NCI-H526 (cell line): Measurements from ENCODE around the gene SMARCAL1.

Source experiments
- DNase-seq, 2 experiments: peaks; one replicate each; lab custom pipeline; 2025; lab: John Stamatoyannopoulos, UW

SMARCAL1 gene

DNA sequence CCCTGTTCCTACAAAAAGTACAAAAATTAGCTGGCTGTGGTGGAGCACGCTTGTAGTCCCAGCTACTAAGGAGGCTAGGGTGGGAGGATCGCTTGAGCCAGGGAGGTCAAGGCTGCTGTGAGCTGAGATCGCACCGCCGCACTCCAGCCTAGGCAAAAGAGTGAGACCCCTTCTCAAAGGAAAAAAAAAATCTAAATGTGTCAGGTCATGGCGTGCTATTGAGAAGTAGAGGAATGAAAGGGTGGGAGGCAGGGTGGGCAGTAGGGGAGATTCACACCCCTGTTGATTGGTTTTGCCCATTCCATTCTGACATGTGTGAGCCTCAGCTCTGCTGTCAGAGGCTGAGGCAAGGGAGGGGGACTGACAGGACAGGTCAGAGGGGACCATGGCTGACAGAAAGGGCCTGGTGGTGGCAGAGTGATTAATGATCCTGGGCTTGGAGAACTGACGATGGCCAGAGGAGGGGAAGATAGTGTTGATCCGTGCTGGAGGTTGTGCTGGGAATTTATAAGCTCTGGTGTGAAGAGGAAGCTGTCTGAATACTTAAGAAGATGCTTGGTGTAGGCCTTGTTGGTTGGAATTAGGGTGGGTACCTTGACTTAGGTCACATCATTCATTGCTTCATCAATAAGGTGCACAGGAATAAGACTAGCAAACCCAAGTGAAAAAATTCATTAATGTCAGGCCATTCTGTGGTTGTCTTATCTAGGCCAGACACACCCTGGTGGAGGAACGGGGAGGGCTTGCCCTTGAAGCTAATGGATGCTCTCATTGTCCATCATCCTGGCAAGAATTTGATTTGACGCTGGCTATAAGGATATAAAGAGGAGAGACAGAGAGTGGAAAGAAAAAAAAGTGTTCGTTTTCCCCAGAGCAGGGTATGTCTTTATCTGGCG lies 19.1 kb upstream of the SMARCAL1 start:
- DNase-seq: no peak

DNA sequence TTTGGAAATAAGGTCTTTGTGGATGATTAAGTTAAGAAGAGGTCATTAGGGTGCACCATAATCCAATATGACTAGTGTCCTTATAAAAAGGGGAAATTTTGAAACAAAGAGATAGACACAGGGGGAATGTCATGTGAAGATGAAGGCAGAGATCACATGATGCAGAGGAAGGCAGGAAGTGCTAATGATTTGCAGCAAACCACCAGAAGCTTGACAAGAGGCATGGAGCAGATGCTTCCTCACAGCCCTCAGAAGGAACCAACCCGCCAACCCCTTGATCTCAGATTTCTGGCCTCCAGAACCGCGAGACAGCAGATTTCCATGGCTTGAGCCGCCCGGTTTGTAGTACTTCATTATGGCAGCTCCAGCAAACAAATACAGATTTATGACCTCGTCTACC lies 17.4 kb upstream of the SMARCAL1 start:
- no peak for DNase-seq

DNA sequence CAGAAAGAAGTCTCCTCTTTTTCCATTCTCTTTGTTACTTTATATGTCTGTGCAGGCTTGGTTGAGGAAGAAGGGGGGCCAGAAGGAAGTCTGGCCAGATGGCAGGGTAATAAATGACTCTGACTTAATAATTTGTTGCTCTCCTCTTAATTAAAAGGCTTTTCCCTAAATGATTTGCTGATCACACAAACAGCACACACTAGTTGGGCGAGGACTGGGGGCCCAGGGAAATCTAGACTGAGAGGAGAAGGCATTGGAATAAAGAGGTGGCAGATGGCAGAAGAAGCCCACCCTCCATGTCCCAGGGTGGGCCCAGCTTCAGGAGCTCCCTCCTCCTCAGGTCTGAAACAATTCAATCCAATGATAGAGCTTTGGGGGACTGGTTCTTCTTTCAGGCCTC lies 12.7 kb upstream of the SMARCAL1 start:
- no peak for DNase-seq

DNA sequence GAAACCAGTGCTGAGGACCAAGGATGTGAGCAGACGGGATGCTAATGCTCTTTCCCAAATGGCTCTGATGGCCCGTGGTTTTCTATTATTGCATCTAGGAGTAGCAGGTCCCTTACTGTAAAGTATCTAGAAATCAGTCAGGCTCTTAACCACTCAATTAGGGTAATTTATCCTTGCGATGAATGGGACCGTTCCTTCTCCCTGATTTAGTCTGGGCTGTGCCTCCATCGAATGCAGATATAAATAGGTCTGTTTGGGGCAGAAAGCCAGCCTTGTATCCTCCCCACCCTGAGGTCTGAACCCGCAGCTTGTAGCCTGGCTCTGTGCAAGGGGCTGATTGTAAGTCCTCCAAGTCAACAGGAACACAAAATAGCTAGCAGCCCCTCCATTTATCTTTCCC lies 9.5 kb upstream of the SMARCAL1 start:
- no peak for DNase-seq

DNA sequence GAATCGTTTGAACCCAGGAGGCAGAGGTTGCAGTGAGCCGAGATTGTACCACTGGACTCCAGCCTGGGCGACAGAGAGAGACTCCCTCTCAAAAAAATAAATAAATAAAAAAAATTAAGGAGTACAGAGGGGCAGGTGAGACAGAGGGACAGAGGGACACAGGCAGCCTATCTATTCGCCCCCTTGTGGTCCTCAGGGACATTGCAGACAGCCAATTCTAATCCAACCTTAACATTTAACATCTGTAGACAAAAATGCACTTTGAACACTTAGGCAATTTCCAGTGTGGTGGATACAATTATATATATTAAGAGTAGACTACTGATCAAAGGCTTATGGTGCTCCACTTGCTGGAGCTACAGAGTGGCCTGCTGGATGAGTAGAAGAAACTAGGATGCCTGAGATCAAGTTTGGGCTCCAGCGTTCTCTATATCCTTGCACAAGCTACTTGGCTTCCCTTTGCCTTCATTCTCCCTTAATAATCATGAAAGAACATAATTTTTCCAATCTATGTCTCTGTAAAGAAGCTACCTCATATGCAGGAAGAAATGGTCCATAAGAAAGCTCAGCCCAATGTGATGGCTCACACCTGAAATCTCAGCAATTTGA lies 8.2 kb upstream of the SMARCAL1 start:
- DNase-seq: peak in 1 of 2 experiments; percentile 50

DNA sequence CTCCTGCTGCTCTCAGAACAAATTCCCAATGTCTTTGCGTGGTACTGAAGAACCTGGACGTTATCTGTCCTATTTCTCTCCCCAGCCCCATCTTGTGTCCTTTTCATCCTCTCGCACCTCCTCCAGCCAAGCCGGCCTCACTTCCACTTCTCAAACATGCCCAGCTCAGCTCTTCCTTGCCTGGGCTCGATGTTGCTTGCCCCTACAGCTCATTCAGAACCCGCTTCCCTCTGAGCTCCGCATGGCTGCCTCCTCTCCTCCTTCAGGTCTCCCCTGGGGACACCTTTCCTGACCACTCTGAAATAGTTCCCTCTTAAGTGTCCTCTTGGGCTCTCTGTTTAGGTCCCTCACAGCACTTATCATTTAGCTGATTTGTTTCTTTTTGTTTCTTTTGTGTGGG lies 6.7 kb upstream of the SMARCAL1 start:
- DNase-seq: no peak

DNA sequence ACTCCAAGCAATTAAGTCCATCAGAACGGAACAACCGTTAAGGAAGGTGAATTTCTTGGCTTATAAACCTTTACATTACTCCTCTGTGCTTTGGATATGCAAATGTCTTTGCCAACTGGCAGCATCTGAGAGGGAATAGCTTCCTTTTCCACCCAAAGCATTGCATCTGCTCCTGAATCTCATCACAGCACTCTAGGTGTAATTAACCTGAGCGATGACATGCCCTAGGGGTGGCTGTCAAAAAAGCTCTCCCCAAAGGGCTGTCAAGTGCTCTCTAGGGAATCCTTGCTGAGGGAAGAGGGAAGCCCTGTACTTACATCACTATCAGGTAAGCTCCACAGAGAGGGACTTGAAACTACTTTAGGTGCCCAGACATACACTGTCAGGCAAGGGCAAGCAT lies 5.5 kb upstream of the SMARCAL1 start:
- peak; percentile 64 to 70 for DNase-seq

DNA sequence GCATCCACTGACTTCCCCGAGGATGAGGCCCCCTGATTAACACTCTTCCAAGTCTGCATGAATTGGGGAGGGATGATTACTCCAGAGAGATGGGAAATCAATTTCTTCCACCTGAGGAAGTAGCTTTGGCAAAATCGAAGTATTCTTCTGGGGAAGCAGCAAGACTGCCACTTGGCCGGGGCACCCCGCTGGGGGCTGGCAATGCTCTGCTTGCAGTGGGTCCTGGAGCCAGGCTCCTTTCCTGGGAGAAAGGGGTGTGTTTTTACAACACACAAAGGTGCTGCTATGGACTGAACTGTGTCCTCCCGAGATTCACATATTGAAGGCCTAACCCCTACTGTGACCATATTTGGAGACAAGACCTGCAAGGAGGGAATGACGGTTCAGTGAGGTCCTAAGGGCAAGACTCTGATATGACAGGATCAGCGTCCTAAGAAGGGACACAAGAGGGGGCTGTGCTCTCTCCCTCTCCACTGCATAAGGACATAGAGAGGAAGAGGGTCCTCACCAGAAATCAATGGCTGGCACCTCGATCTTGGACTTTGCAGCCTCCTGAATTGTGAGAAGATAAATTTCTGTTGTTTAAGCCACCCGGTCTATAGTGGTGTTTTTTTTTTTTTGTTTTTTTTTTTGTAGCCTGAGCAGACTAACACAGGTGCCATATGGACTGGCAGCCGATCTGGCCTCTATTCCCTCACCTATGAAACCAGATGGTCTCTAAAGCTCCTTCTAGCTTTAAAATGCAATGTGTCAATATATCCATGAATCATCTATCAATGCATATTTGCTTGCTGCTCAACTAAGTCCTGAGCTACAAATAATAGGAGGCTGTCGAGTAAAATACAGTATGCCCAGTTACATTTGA lies 3.6 kb upstream of the SMARCAL1 start:
- no peak for DNase-seq

DNA sequence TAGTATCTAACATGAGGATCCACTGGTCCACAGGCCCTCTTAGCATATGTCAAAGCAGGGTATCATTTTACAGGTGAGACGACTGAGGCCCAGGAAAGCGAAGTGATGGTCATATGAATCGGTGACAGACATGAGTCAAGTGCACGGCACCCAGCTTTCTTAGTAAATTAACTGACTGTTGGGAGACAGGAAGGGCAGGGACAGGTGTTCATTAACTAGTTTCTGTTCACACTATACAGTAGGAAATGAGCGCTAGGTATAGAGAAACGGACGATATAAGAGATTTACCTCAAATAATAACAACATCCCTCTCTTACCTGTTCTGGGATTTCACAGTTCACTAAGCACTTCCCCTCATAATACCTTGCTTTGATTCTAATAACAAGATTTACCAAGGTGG lies 1.7 kb upstream of the SMARCAL1 start:
- DNase-seq: no peak

DNA sequence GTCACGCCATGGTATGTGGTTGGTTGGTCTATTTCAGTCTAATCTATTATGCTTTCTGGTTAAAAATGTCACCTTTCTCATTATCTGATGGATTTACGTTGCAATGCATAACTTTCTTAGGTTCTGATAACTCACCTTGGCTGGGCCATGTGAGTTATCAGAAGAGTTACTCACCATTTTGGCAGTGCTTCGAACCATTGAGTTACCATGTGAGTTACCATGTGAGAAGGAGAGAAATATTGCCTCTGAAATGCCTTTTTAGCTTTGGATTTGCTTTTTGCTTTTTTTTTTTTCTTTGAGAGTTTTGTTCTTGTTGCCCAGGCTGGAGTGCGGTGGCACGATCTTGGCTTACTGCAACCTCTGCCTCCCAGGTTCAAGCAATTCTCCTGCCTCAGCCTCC lies 1.6 kb downstream of the SMARCAL1 start:
- DNase-seq: no peak

DNA sequence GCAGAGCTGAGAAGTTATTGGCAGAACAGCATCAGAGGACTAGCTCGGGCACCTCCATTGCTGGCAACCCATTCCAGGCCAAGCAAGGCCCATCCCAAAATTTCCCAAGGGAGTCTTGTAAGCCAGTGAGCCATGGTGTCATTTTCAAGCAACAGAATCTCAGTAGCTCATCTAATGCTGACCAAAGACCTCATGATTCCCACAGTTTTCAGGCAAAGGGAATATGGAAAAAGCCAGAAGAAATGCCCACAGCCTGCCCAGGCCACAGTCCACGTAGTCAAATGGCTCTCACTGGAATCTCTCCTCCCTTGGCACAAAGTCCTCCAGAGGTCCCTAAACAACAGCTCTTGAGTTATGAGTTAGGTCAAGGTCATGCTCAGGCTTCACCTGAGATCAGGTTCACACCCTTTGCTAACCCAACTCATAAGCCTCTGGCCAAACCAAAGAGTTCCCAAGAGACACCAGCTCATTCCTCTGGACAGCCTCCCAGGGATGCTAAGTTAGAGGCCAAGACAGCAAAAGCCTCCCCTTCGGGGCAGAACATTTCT lies 2.6 kb downstream of the SMARCAL1 start:
- no peak for DNase-seq

DNA sequence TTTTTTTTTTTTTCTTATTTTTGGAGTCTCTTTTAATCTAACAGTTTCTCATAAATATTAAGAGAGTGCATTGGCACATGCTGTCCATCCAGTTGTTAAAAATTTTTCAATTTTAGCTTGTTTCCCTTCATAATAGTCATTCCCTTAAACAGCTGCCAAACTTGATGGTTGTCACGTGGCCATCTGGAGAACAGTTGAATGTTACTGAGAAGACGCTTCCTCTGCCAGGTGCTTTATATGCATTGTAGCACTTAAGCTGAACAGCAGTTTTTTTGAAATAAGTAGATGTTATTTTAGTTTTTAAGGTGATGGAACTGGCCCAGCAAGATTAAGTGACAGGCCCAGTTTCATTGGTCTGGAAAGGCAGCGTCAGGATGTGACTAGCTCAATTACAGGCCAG lies 3.3 kb downstream of the SMARCAL1 start:
- no peak for DNase-seq

DNA sequence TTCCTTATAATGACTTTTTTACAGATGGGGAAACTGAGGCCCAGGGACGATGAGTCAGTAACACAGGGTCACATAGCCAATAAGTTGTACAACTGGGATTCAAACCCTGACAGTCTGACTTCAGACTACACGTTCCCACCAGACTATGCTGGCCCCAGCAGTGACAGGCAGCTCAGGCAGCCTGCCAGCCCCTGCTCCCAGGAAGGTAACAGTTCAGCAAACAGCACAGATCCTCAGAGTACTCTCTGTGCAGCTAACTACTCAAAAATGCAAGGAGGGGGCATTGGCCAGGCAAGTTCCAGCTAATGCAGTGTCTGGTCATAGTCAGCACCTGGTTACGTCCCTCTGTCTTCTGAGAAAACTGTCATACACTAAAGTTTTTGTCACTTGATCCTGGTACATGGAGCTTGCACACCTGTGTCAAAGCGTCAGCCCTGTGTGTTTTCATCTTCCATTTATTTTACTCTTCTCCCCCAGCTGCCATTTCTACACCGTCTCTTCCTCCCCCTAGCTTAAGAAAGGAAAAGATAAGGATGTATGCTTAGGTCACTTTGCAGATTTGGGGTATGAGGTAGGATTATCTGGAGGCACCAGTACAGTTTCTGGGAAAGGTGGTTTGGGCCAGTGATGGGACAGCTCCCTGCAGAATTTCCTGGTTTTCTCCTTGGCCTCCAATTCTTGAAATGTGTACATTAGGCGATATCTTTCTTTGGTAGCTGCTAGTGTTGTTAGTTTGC lies 4.5 kb downstream of the SMARCAL1 start:
- no peak for DNase-seq

DNA sequence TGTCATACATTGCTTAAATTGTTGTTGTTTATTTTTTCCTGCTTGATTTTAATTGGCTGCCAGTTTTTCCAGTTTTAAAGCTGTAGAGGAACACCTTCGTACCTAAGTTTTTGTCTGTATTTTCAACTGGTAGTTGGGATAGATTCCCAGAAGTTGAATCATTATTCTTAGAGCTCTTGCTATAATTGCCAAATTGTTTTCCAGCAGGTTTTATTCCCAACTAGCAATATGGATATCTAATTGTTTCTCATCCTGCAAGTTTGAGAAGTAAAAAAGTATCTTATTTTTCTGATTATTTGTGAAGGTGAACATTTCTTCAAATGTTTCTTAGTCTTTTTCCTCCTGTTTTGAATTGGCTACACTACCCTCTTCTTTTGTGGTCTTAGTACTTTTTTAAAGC lies 6.7 kb downstream of the SMARCAL1 start:
- DNase-seq: no peak

DNA sequence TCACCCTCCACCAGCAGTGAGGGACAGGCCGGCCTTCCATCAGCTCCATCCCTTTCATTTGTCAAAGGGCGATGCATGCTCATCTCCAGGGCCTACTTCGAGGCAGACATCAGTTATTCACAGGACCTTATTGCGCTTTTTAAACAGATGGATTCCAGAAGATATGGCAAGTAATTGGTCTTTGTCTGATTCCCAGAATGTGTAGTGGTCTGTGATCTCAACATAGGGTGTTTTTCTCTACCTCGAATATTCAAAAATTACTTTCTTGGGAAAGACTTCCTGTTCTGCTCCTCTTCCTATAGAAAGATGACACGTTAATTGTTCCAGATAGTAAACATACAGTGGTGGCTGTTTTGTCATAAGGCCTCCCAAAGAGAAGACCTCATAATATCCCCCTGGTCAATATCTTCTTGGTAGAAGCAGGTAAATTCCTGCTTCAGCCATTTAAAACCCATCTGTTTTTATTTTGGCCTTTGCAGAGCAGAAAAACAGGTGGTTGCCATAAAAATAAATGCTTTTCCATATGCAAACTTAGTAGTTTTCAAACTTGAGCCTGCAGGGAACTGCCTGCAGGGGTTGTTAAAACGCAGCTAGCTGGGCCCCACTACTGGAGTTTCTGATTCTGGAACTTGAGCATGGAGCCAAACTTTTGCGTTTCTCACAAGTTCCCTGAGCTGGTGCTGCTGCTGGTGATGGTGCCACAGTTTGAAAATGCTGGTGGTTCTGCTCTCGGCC lies 8.2 kb downstream of the SMARCAL1 start:
- DNase-seq: no peak

DNA sequence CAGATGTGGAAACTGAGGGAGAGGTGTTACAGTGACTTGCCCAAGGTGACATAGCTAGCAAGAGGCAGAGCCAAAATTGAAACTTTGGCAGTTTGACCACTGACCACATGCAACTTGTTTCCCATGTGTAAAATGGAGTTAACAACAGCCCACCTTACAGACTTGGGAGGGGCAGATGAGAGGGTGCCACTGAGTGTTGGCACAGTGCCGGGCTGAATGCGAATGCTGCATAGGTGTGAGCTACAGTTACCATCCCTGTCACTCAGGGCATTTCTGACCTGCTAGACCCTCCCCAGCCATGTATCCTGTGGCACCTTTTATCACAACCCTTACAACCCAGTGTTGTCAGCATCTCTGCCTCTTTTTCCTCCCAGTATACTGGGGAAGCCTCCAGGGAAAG lies 10.8 kb downstream of the SMARCAL1 start:
- no peak for DNase-seq

DNA sequence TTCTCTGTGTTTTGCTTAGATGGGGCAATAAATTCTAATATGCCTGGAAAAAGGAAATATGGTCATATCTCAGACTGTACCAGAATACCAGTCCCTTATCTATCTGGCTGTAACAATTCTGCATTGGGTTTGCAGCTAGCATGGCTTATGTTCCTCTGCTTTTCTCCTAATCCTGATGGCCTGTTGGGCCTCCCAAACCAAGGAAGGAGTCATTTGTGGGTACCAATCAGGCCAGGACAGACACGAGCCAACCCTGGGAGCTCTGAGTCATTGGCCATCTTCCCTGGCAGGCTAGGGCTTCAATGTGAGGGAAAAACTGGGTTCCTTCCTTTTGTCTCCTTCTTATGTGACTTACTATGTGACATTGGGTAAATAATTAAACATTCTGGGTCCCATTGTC lies 12.0 kb downstream of the SMARCAL1 start:
- DNase-seq: no peak

DNA sequence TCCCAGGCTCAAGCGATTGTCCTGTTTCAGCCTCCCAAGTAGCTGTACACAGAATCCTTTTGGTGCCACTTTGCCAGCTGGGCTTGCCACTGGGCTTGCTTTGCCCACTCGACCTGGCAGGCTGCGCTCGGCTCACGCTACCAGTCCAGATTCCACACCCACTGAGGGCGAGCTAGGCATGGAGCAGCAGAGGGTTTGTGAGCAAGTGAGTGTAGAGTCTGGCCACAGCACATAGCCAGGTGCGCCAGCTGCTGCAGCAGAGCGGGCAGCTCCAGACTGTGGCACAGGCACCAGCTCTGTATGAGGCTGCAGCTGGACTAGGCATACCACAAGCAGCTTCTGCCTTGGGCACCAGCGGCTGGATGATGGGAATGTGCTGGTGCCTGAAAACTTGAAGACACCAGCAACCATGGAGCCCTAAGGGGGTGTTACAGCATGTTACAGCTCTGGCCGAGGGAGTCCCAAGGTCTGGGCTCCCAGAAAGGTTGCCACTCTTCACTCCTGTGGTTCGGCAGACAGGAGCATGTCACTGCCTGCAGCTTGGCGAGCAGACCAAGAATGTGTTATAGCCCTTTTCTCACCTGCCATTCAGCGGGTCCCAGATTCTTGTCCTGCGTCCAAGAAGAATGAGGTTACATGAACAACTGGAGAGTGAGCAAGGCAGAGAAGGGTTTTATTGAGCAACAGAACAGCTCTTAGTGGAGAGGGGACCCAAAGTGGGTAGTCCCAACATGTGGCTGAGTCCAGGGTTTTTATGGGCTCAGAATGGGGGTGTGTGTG lies 12.9 kb downstream of the SMARCAL1 start:
- DNase-seq: no peak

DNA sequence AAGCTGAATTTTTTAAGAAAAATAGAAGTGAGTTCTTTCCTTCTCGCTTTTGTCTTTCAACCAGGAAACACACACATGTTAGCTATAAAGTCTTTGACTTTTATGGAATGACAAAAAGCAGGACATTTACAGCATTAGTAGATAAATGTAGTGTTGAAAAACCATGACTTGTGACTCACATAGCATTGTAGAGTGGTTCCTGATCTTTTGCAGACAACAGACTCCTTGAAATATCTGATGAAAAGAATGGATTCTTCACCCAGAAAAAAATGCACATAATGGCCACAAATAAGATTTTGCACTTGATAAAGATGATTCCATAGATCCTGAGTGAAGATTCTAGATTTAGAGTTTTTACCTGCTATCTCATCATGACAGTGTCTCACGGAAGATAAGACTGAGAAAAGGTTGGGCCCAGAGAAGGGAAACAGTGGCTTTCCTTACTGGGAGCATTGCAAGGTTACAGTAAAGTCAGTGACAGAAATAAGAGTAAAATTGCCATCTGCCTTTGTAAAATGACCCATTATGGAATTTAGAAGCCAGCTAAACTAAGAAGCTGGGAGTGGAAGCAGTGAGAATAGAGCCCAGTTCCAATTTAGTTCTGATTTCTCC lies 14.0 kb downstream of the SMARCAL1 start:
- no peak for DNase-seq

DNA sequence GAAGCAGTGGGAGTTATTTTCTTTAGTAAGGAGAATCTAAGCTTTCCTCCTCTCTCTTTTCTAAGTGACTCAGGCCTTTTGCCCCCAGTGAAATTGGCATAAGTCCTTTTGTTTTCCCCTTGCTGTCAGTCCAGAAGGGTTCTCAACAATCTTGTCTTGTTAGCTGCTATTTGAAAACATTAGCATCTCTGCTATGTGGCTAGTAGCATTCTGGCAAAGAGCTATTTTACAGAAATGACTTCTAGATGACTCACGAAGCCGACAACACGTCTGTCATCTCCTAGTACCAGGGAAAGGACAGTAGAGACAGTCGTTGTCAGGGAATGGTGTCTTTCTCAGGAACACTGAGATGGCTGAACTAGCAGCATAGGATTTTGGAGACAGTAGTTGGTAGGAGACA lies 14.7 kb downstream of the SMARCAL1 start:
- no peak for DNase-seq
